22Rv1 (cell line): ENCODE data around the gene MYL4.

ENCODE experiments used
- CTCF ChIP-seq: fragments of 450-650 bp; IDR thresholded peaks from 2 replicates; pipeline ENCODE4 v1.5.1; 2017; ENCODE audit warnings: mild to moderate bottlenecking
- ZFX ChIP-seq: fragments of 450-650 bp; IDR thresholded peaks from 2 replicates; pipeline ENCODE4 v1.6.1; 2017; ENCODE audit warnings: antibody characterized with exemption, borderline replicate concordance

- TF ChIP-seq CTCF (no peak), ZFX (no peak)
These were observed 56.9 kb downstream of the MYL4 start for GRCh38 chr17:47265983-47266541.
